Parathyroid adenoma (tissue), 2 donors: ENCODE measurements around the gene JAK3.

Source experiments
- H2AFZ ChIP-seq: fragments of 300-600 bp; sonication (generic); one replicate; pipeline ENCODE4 v1.7.0; 2017; ENCODE audit warnings: antibody characterized with exemption, mild to moderate bottlenecking
- H3K27ac ChIP-seq: fragments of 300-600 bp; sonication (generic); one replicate; pipeline ENCODE4 v1.7.0; 2017
- H3K27me3 ChIP-seq: fragments of 300-600 bp; sonication (generic); one replicate; pipeline ENCODE4 v1.7.0; 2017; ENCODE audit warnings: low read length; ENCODE audit not compliant: control insufficient read depth, insufficient read depth
- H3K36me3 ChIP-seq: fragments of 300-600 bp; sonication (generic); one replicate; pipeline ENCODE4 v1.7.0; 2017; ENCODE audit warnings: low read length; ENCODE audit not compliant: control insufficient read depth, insufficient read depth
- H3K4me1 ChIP-seq: fragments of 300-600 bp; sonication (generic); one replicate; pipeline ENCODE4 v1.7.0; 2017; ENCODE audit warnings: control low read depth
- H3K4me2 ChIP-seq: fragments of 300-600 bp; sonication (generic); one replicate; pipeline ENCODE4 v1.7.0; 2017; ENCODE audit warnings: low read length
- H3K4me3 ChIP-seq: fragments of 300-600 bp; sonication (generic); one replicate; pipeline ENCODE4 v1.7.0; 2017; ENCODE audit warnings: low read depth, low read length
- H3K79me2 ChIP-seq: fragments of 300-600 bp; sonication (generic); one replicate; pipeline ENCODE4 v1.7.0; 2017; ENCODE audit warnings: control low read depth
- H3K9ac ChIP-seq: fragments of 300-600 bp; sonication (generic); one replicate; pipeline ENCODE4 v1.7.0; 2017; ENCODE audit warnings: mild to moderate bottlenecking
- H3K9me3 ChIP-seq: fragments of 300-600 bp; sonication (generic); one replicate; pipeline ENCODE4 v1.7.0; 2017; ENCODE audit warnings: low read length; ENCODE audit not compliant: control insufficient read depth
- TF ChIP-seq, protein P1 (sequence below): fragments of 300-600 bp; sonication (generic); IDR thresholded peaks from one replicate; pipeline ENCODE4 v1.7.0; 2017; ENCODE audit warnings: antibody characterized with exemption, mild to moderate bottlenecking
- donor health status: primary hyperparathyroidism.

The JAK3 gene

DNA sequence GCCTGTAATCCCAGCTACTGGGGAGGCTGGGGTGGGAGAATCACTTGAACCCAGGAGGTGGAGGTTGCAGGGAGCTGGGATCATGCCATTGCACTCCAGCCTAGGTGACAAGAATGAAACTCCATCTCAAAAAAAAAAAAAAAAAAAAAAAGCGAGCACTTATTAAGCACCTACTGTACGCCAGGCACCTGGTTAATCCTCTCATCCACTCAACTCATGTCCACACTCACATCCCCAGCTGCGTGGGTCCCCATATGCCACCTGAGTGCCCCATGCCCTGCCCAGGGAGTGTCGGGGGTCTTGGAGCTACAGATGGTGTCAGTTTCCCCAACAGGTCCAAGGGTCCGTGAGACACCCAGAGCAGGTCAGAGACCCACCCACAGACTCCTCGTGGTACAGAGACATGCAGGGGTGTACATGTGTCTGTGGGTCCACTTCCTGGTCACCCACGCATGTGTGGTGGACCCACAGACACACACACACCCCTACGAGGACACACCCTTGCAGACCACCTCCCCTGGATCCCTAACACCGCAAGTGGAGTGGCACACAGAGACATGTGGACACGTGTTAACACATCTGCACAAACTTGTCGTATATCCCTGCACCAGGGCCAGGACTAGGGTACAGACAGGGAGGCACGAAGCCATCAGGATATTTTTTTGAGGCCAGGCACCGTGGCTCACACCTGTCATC lies 30.0 kb downstream of the JAK3 start:
- Histone ChIP-seq H3K4me2 (no peak overlapping the region), H2AFZ (no peak overlapping the region), H3K4me3 (no peak overlapping the region), H3K79me2 (no peaks in the 10 kb centered on the region), H3K9ac (no peak overlapping the region), H3K27me3 (no peaks in the 10 kb centered on the region), H3K9me3 (no peaks in the 10 kb centered on the region), H3K36me3 (no peaks in the 10 kb centered on the region), H3K4me1 (peaks cover 3% of the 10 kb centered on the region), H3K27ac (no peak overlapping the region)
- TF ChIP-seq, protein P1, sequence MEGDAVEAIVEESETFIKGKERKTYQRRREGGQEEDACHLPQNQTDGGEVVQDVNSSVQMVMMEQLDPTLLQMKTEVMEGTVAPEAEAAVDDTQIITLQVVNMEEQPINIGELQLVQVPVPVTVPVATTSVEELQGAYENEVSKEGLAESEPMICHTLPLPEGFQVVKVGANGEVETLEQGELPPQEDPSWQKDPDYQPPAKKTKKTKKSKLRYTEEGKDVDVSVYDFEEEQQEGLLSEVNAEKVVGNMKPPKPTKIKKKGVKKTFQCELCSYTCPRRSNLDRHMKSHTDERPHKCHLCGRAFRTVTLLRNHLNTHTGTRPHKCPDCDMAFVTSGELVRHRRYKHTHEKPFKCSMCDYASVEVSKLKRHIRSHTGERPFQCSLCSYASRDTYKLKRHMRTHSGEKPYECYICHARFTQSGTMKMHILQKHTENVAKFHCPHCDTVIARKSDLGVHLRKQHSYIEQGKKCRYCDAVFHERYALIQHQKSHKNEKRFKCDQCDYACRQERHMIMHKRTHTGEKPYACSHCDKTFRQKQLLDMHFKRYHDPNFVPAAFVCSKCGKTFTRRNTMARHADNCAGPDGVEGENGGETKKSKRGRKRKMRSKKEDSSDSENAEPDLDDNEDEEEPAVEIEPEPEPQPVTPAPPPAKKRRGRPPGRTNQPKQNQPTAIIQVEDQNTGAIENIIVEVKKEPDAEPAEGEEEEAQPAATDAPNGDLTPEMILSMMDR, result no peak

DNA sequence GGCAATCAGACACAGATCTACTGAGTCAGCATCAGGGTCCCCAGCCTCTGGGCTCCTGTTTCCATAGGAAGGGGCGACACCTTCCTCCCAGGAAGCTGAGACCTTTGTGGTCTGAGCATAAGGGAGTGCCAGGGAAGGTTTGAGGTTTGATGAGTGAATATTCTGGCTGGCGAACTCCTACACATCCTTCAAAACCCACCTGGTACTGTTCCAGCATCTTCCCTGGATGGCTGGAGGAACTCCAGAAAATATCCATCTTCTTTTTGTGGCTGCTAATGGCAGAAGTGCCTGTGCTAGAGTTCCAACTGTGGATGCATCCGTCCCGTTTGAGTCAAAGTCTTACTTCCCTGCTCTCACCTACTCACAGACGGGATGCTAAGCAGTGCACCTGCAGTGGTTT lies 35.7 kb downstream of the JAK3 start:
- Histone ChIP-seq H3K79me2 (no peaks in the 10 kb centered on the region), H3K4me3 (no peak overlapping the region), H3K4me1 (peaks cover 3% of the 10 kb centered on the region), H3K4me2 (no peak overlapping the region), H3K9me3 (no peaks in the 10 kb centered on the region), H3K36me3 (no peaks in the 10 kb centered on the region), H3K9ac (no peak overlapping the region), H3K27ac (no peak overlapping the region), H2AFZ (no peak overlapping the region), H3K27me3 (peaks cover 3% of the 10 kb centered on the region)
- TF ChIP-seq, protein P1, result no peak

- no peaks in the 10 kb centered on the region for H3K9me3 ChIP-seq
- H3K27ac ChIP-seq, result no peak overlapping the region
- H3K27me3 ChIP-seq, result peaks cover 3% of the 10 kb centered on the region
- H3K9ac ChIP-seq, result no peak overlapping the region
- no peak overlapping the region for H2AFZ ChIP-seq
- no peak overlapping the region for H3K4me3 ChIP-seq
- H3K79me2 ChIP-seq, result no peaks in the 10 kb centered on the region
- TF ChIP-seq, protein P1, result no peak
- H3K4me1 ChIP-seq, result peaks cover 3% of the 10 kb centered on the region
- H3K36me3 ChIP-seq, result no peaks in the 10 kb centered on the region
- H3K4me2 ChIP-seq, result no peak overlapping the region
Measured at GRCh38 chr19:17811681-17812080, 36.1 kb downstream of the JAK3 start.

GRCh38 chr19:17811103-17811502 lies 36.7 kb downstream of the JAK3 start:
- H2AFZ ChIP-seq, result no peak overlapping the region
- H3K27me3 ChIP-seq, result peaks cover 3% of the 10 kb centered on the region
- no peaks in the 10 kb centered on the region for H3K79me2 ChIP-seq
- no peak overlapping the region for H3K4me3 ChIP-seq
- no peaks in the 10 kb centered on the region for H3K36me3 ChIP-seq
- no peaks in the 10 kb centered on the region for H3K9me3 ChIP-seq
- H3K4me1 ChIP-seq, result peaks cover 3% of the 10 kb centered on the region
- no peak overlapping the region for H3K9ac ChIP-seq
- TF ChIP-seq, protein P1, result no peak
- H3K27ac ChIP-seq, result no peak overlapping the region
- no peak overlapping the region for H3K4me2 ChIP-seq

- no peak overlapping the region for H3K9ac ChIP-seq
- peaks cover 3% of the 10 kb centered on the region for H3K27me3 ChIP-seq
- no peaks in the 10 kb centered on the region for H3K36me3 ChIP-seq
- H2AFZ ChIP-seq, result no peak overlapping the region
- no peak overlapping the region for H3K4me3 ChIP-seq
- H3K4me1 ChIP-seq, result peaks cover 3% of the 10 kb centered on the region
- TF ChIP-seq, protein P1, result no peak
- H3K4me2 ChIP-seq, result no peak overlapping the region
- no peaks in the 10 kb centered on the region for H3K79me2 ChIP-seq
- no peaks in the 10 kb centered on the region for H3K9me3 ChIP-seq
- no peak overlapping the region for H3K27ac ChIP-seq
Measured at GRCh38 chr19:17807731-17808316, 40.0 kb downstream of the JAK3 start.
